ENCODE results near the gene TDP2. TPM values are rescaled to one million over a fixed set of nuclear protein-coding genes. Genes with fewer than 3 reads are reported as not detected.

TDP2 gene
- total RNA-seq, 3 donors from 2014 or later (not counting 1 experiment from before 2014, with no cell fraction given), result 43.2 to 51.9 (median 49.5) TPM

GRCh38 chr6:24694198-24694597 lies 27.5 kb upstream of the TDP2 start:
- ATAC-seq (no peak), DNase-seq (no peak)
- Mint-ChIP-seq H3K27me3 (ENCODE audit: low read depth in 2 of 2) (no peaks in the 10 kb centered on the region), H3K27ac (no peak overlapping the region), H3K9me3 (no peaks in the 10 kb centered on the region), H3K4me3 (no peak overlapping the region), H3K4me1 (peaks cover 5 to 11% of the 10 kb centered on the region in 2 donors), H3K36me3 (no peaks in the 10 kb centered on the region)
- Histone ChIP-seq H3K27ac (ENCODE audit: low read length) (no peak overlapping the region), H3K4me3 (ENCODE audit: low read length) (no peak overlapping the region), H3K9me3 (ENCODE audit: control insufficient read depth, insufficient read depth, low read length) (no peaks in the 10 kb centered on the region), H3K27me3 (ENCODE audit: control insufficient read depth, insufficient read depth, low read length) (no peaks in the 10 kb centered on the region), H3K36me3 (ENCODE audit: control insufficient read depth, insufficient read depth, low read length) (no peaks in the 10 kb centered on the region), H3K4me1 (ENCODE audit: control insufficient read depth, insufficient read depth, low read length) (no peaks in the 10 kb centered on the region)
- WGBS (ENCODE audit: insufficient coverage), result 83% methylated on average over 1 of the region's 1 CpG
- TF ChIP-seq CTCF (IDR thresholded peaks at IDR 0.05), result no peak
- intact Hi-C loops (cut with micrococcal nuclease), result no loop called here

GRCh38 chr6:24692848-24693592 lies 26.3 kb upstream of the TDP2 start:
- no peak overlapping the region for H3K27ac ChIP-seq (ENCODE audit: low read length)
- DNase-seq (no peak), ATAC-seq (no peak)
- intact Hi-C loops (cut with micrococcal nuclease), result no loop called here
- no peaks in the 10 kb centered on the region for H3K36me3 ChIP-seq (ENCODE audit: control insufficient read depth, insufficient read depth, low read length)
- H3K27me3 ChIP-seq (ENCODE audit: control insufficient read depth, insufficient read depth, low read length), result no peaks in the 10 kb centered on the region
- WGBS (ENCODE audit: insufficient coverage), result 100% methylated on average over 2 of the region's 2 CpGs
- no peak for TF ChIP-seq CTCF (IDR thresholded peaks at IDR 0.05)
- no peaks in the 10 kb centered on the region for H3K27me3 Mint-ChIP-seq (ENCODE audit: low read depth in 2 of 2)
- H3K9me3 Mint-ChIP-seq, result no peaks in the 10 kb centered on the region
- H3K9me3 ChIP-seq (ENCODE audit: control insufficient read depth, insufficient read depth, low read length), result no peaks in the 10 kb centered on the region
- H3K36me3 Mint-ChIP-seq, result no peaks in the 10 kb centered on the region
- H3K4me1 Mint-ChIP-seq, result peaks cover 5 to 11% of the 10 kb centered on the region in 2 donors
- H3K27ac Mint-ChIP-seq, result peak overlapping the region in 1 of 2 donors; percentile 5
- H3K4me3 ChIP-seq (ENCODE audit: low read length), result no peak overlapping the region
- H3K4me3 Mint-ChIP-seq, result no peak overlapping the region
- H3K4me1 ChIP-seq (ENCODE audit: control insufficient read depth, insufficient read depth, low read length), result no peaks in the 10 kb centered on the region

GRCh38 chr6:24692415-24692814 lies 25.7 kb upstream of the TDP2 start:
- H3K4me1 ChIP-seq (ENCODE audit: control insufficient read depth, insufficient read depth, low read length), result no peaks in the 10 kb centered on the region
- no peaks in the 10 kb centered on the region for H3K9me3 ChIP-seq (ENCODE audit: control insufficient read depth, insufficient read depth, low read length)
- Mint-ChIP-seq H3K27ac (no peak overlapping the region), H3K4me1 (peaks cover 5 to 11% of the 10 kb centered on the region in 2 donors), H3K4me3 (no peak overlapping the region), H3K9me3 (no peaks in the 10 kb centered on the region), H3K36me3 (peaks cover 2% of the 10 kb centered on the region), H3K27me3 (ENCODE audit: low read depth in 2 of 2) (no peaks in the 10 kb centered on the region)
- WGBS (ENCODE audit: insufficient coverage), result 96% methylated on average over 3 of the region's 3 CpGs
- no peak overlapping the region for H3K4me3 ChIP-seq (ENCODE audit: low read length)
- no peaks in the 10 kb centered on the region for H3K27me3 ChIP-seq (ENCODE audit: control insufficient read depth, insufficient read depth, low read length)
- TF ChIP-seq CTCF (IDR thresholded peaks at IDR 0.05), result no peak
- DNase-seq (no peak), ATAC-seq (no peak)
- H3K27ac ChIP-seq (ENCODE audit: low read length), result no peak overlapping the region
- intact Hi-C loops (cut with micrococcal nuclease), result no loop called here
- H3K36me3 ChIP-seq (ENCODE audit: control insufficient read depth, insufficient read depth, low read length), result no peaks in the 10 kb centered on the region

- Mint-ChIP-seq H3K4me3 (no peak overlapping the region), H3K36me3 (peaks cover 5% of the 10 kb centered on the region), H3K9me3 (no peaks in the 10 kb centered on the region), H3K27me3 (ENCODE audit: low read depth in 2 of 2) (no peaks in the 10 kb centered on the region), H3K27ac (no peak overlapping the region), H3K4me1 (peaks cover 5 to 11% of the 10 kb centered on the region in 2 donors)
- Histone ChIP-seq H3K4me1 (ENCODE audit: control insufficient read depth, insufficient read depth, low read length) (no peaks in the 10 kb centered on the region), H3K4me3 (ENCODE audit: low read length) (no peak overlapping the region), H3K9me3 (ENCODE audit: control insufficient read depth, insufficient read depth, low read length) (no peaks in the 10 kb centered on the region), H3K27ac (ENCODE audit: low read length) (no peak overlapping the region), H3K36me3 (ENCODE audit: control insufficient read depth, insufficient read depth, low read length) (no peaks in the 10 kb centered on the region), H3K27me3 (ENCODE audit: control insufficient read depth, insufficient read depth, low read length) (no peaks in the 10 kb centered on the region)
- ATAC-seq (no peak), DNase-seq (no peak)
- WGBS (ENCODE audit: insufficient coverage), result 98% methylated on average over 3 of the region's 4 CpGs
- TF ChIP-seq CTCF (IDR thresholded peaks at IDR 0.05), result no peak
- intact Hi-C loops (cut with micrococcal nuclease), result no loop called here
These were observed 25.3 kb upstream of the TDP2 start for GRCh38 chr6:24692003-24692402.
